ENCODE data around the gene CD33.

- TF ChIP-seq POLR2A (IDR thresholded peaks at IDR 0.05) (no peak), CTCF (IDR thresholded peaks at IDR 0.05) (no peak)
Measured at GRCh38 chr19:51277112-51277511, 52.2 kb downstream of the CD33 start.

Data from right lobe of liver (tissue), 4 donors.